CD4-positive, alpha-beta T cell treated with Interleukin-4 for 1 hour (primary cell): ENCODE measurements around the gene NPIPA3.
"Not testable (repeated sequence)": the region's sequence is repeated elsewhere in the genome, so short reads cannot be mapped to it uniquely, and the experiment has no call there.

Experiments used
- DNase-seq, 2 donors: peaks; one replicate each; pipeline ENCODE4 v3.0.0-alpha.2; 2020 to 2022

Gene NPIPA3

DNA sequence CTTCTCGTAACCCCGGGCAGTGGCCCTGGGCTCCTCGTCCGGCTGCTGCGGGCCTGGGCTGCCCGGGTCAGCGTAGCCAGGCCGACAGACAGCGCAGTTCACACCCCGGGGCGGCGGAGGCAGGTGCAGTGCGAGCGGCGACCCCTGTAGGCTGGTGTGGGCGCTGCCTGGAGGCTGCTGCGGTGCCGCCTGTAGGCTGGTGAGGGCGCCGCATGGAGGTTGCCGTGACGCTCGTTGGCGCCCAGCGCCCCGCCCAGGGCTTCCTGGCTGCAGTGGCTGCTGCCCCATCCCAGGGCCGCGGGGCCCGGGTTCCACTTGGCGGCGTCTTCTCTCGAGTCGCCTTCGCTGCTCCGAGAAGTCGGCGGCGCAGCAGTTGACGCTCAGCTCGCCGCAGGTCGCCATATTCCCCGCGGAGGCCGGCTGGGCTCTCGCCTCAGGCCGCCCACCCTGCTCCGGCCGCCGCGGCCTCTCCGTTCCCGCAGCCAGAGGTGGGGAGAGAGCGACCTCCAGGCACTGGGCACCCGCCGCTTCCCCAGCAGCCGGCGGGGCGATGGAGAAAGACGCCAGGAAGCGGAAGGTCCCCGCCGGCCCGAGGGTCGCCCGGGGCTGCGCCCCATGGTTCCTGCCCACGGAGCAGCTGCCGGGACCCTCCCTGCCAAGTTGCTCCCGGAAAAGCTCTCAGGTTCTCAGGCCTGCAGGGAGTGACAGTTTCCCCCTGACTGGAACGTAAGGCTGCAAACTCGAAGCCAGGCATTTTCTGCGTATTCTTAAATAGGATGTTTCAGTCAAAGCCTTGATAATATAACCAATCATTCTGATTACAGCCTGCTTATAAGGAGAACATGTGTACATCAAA lies at the start of gene NPIPA3:
TSS of gene NPIPA3 (plus strand) at position 256 of the 856 bp plus-strand sequence. CDS start 5,533 bp downstream, outside the sequence.
- not testable (repeated sequence) for DNase-seq

DNA sequence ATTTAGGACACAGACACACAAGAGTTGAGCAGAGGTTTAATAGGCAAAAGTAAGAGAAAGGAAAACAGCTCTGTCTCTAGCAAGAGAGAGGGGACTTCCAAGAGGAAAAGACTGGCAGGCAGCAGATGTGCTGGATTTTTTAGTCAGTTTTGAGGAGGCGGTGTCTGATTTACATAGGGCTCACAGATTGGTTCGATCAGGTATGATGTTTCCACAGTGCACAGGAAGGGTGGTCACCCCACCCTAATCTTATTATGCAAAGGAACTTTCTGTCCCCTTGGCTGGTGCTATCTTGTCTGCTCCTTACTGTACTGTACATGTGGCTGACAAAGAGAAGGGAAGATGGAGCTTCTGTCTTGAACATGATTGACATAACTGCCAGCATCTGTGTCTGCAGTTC lies 45.1 kb upstream of the NPIPA3 start:
- peak in 1 of 2 donors; percentile 13 for DNase-seq

DNA sequence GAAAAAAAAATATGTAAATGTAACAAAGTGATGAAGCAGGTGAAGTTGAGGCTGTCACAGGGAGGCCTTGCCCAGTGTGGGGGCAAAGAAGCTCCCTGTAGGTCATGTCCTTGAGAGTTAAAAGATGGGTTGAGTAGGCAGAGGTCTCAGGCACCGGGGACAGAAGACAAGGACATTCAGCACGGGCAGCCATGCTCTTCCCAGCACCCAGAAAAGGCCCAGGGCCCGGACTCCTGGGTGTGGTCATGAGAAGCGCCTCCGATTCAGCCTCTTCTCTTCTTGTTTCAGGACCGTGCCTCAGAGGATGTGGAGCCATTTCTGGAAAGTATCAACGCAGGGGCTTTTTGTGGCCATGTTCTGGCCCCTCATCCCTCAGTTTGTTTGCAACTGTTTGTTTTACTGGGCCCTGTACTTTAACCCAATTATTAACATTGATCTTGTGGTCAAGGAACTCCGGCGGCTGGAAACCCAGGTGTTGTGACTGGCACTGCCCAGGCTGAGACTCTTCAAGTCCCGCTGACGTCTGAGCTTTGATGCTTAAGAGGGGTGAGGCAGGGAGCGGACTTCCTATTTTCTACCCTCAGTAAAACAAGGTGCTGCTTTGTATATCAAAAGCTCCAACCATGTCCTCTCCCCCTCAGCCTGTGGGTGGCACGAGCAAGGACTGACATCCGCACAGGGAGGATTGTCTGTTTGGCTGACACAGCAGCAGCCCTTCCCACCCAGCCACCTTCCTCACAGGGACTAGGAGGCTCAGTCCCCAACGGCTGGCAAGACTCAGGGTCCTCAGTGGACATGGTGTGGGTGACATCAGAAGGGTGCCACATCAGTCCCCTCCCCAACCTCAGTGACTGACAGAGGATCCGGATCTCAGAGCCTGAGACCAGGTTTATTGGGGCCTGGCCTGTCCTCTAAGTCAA lies 35.6 kb upstream of the NPIPA3 start:
- DNase-seq, result no peak

DNA sequence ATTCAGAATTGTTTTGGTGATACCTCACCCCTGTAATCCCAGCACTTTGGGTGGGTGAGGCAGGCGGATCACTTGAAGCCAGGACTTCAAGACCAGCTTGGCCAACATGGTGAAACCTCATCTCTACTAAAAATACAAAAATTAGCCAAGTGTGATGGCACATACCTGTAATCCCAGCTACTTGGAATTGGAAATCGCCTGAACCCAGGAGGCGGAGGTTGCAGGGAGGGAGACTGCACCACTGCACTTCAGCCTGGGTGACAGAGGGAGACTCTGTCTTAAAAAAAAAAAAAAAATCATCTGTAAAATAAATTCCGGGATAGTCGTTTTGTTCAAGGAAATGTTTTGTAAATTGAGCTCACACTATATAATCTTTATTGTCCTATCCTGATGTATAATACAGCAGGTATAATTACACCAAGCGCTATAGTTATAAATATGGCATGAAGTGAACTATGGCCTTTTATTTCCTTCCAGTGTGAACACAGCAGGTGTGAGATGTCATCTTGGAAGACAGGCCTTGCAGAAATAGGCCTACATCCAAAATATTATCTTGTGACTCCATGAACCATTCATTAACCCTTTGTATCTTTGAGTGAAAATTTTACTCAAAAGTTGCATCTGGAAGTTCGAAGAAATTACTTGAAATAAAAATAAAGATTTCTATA lies 34.5 kb upstream of the NPIPA3 start:
- no peak for DNase-seq

DNA sequence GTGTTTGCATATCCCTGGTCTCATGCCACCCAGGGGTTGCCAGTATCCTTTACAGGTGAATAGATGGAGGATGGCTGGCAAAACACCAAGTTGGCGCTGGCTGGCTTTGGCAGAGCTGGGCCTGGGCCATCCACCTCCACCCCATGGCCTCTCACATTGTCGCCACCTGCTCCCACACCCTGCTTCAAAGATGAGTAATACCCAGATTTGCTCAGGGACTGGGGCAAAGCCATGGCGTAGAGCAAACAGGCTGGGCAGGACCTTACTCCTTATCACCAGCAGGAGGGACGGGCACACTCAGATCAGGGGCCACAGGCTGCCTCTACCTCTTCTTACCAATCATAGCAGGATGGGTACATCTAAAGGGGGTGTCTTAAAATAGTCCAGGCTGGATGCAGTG lies 33.4 kb upstream of the NPIPA3 start:
- no peak for DNase-seq

DNA sequence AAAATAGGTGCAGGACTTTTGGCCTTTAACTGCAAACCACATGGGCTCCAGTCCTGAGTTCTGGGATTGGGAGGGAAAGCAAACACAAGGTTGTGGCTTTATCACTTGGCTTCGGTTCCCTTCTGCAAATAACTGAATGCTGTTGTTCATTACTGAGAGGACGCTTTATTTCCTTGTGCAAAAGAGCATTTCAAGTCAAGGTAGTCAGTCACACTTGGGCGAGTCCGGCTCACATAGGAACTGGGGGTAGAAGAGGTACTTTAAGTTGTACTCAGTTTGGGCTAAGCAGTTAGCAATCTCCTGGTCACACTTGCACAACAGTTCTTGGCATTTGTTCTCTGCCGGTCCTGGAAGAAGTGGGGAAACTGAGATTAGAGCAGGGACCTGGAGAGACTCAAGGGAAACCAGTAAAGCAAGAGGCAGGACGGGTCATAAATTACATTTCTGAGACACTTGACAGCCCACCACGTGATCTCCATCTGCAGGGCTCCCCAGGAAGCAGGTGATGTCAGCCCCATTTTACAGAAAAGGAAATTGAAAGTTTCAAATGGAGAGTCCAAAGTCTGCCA lies 30.7 kb upstream of the NPIPA3 start:
- DNase-seq, result no peak

DNA sequence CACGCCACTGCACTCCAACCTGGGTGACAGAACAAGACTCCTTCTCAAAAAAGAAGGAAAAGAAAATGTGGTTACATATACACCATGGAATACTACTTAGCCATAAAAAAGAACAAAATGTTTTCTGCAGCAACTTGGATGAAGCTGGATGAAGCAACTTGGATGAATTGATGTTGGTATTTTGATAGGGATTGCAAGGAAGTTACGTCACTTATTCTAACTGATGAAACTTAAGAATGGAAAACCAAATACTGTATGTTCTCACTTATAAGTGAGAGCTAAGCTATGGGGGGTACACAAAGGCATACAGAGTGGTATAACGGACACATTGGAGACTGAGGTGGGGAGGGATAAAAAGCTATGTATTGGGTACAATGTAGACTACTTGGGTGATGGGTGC lies 26.6 kb upstream of the NPIPA3 start:
- DNase-seq, result no peak

DNA sequence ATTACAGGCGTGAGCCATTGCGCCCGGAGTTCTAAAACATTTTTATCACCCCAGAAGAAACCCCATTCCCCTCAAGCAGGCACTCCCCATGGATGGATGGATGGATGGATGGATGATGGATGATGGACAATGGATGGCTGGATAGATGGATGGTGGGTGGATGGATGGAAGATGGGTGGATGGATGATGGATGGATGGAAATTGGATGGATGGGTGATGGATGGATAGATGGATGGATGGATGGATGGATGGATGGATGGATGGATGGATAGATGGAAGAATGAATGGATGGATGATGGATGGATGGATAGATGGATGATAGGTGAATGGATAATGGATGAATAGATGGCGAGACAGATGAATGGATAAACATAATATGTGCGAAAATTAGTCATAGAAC lies 25.6 kb upstream of the NPIPA3 start:
- DNase-seq, result no peak

DNA sequence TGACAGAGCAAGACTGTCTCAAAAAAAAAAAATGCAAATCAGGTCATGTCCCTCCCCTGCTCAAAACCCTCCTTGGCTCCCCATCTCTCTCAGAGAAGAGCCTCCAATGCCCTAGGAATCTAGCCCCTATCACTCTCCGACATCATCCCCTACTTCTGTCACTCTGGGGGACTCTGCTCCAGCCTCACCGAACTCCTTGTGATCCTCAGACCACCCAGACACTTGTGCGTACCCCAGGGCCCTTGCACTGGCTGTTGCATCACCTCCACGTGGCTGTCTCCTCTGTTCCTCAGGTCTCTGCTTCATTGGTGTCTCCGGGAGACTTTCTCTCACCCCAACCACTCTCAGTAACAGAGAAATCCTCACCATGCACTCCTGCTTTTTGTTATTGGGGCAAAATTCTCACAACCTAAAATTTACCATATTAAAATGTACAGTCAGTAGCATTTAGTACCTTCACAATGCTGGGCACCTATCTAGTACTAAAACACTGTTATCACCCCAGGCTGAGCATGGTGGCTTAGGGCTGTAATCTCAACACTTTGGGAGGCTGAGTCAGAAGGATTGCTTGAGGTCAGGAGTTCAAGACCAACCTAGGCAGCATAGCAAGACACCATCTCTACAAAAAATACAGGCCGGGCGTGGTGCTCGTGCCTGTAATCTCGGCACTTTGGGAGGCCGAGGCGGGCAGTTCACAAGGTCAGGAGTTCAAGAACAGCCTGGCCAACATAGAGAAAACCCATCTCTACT lies 24.3 kb upstream of the NPIPA3 start:
- DNase-seq, result no peak

DNA sequence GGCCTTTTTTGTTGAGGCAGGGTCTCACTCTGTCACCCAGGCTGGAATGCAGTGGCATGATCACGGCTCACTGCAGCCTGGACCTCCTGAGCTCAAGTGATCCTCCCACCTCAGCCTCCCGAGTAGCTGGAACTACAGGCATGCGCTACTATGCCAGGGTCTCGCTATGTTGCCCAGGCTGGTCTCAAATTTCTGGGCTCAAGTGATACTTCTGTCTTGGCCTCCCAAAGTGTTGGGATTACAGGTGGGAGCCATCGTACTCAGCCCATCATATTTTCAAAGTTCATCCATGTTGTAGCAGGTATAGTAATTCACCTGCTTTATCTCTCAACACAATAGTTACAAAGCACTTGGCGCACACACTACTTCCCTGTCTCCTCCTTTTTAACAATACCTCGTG lies 22.8 kb upstream of the NPIPA3 start:
- DNase-seq, result not testable (repeated sequence)

DNA sequence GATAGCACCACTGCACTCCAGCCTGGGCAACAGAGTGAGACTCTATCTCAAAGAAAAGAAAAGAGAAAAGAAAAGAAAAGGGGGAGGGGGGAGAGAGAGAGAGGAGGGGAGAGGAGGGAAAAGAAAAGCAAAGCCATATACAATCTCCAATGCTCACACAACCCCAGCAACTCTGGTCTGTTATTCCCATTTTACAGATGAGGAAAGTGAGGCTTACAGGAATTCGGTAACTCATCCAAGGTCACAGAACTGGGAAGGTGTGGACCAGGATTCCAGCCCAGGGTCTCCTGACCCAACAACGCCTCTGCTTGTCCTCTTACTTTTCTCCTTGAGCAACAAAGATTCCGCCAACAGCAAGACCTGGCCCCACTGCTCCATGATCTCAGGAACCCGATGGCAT lies 22.1 kb upstream of the NPIPA3 start:
- no peak for DNase-seq

DNA sequence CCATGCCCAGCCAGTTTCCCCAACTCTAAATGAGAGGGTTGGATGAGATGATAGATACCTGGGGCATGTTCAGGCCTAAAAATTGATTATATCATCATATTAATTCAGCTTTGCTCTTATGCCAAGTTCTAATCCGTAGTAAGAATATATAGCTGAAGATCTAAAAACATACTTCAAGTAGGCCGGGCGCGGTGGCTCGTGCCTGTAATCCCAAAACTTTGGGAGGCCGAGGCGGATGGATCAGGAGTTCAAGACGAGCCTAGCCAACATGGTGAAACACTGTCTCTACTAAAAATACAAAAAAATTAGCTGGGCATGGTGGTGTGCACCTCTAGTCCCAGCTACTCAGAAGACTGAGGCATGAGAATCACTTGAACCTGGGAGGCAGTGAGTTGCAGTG lies 21.1 kb upstream of the NPIPA3 start:
- no peak for DNase-seq

DNA sequence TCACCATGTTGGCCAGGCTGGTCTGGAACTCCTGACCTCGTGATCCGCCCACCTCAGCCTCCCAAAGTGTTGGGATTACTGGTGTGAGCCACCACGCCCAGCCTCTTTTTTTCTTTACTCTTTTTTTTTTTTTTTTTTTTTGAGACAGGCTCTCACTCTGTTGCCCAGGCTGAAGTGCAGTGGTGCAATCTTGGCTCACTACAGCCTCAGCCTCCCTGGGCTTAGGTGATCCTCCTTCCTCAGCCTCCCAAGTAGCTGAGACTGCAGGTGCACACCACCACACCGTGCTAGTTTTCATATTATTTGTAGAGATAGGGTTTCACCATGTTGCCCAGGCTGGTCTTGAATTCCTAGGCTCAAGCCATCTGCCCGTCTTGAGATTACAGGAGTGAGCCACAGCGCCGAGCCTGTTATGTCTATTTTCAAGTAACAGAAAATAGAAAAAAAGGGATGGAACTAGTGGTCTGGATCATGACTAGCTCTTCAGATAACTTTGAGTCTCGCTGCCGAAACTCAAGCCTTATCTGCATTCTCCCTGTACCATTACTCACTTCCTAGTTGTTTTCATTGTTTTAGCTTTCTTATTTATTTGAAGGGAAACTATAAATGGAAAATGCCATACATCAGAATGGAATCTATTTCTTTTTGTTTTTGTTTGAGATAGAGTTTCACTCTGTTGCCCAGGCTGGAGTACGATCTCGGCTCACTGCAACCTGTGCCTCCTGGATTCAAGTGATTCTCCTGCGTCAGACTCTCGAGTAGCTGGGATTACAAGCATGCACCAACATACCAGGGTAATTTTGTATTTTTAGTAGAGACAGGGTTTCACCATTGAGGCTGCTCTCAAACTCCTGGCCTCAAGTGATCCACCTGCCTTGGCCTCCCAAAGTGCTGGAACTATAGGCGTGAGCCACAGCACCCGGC lies 17.1 kb upstream of the NPIPA3 start:
- not testable (repeated sequence) for DNase-seq

DNA sequence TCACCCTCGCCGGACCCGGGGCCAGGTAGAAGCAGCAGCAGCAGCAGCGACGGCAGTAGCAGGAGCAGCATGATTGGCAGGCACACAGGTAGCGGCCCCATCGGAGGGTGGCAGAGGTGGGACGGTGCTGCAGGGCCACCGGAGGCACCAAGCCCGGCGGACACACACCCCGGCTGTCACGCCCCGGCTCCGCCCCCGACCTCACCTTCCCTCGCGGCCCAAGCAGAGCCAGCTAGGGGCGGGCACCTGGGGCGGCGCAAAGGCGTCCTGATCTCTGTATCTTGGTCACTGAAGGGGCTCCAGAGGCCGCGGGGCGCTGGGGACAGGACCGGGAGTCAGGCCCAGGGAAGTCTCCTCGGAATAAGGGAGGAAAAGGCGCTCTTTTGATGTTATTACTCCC lies 9.1 kb upstream of the NPIPA3 start, which contains the start of gene PLA2G10:
TSS of gene PLA2G10 (minus strand) at position 180 of the 400 bp plus-strand sequence. CDS start at position 101, 79 bp downstream.
- DNase-seq, result not testable (repeated sequence)

DNA sequence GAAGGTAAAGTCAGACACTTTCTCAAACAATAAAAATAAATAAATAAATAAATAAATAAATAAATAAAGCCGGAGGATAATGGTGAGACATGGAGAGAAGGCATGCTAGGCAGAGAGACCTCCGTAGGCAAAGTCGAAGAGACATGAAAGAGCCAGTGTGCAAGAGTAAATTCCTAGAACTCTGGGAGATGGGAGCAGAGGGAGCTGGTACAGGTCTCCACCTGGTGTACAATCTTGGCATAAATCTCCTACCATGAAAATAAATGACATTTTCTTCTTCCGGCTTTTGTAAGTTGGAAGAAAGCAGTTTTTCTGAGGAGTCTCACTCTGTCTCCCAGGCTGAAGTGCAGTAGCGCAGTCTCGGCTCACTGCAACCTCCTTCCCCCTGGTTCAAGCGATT lies 1.4 kb upstream of the NPIPA3 start:
- DNase-seq, result not testable (repeated sequence)

DNA sequence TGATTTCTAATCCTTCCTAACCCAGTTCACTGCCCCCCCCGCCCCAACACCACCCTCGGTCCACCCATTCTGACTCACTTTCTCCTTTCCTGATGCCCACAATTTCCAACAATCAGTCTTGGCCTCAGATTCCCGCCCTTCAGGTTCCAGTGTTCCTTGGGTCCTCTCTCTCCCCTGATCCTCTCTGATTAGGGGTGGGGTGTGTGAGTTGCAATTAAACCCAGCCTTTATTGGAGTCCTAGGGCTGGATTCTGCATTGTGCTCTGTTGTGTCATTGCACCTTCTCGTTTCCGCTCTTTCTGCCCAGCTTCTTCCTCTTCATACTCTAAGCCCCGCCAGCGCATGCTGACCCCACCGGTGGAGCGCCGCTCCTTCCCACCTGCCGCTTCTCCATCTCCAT lies 539 bp upstream of the NPIPA3 start:
- not testable (repeated sequence) for DNase-seq

DNA sequence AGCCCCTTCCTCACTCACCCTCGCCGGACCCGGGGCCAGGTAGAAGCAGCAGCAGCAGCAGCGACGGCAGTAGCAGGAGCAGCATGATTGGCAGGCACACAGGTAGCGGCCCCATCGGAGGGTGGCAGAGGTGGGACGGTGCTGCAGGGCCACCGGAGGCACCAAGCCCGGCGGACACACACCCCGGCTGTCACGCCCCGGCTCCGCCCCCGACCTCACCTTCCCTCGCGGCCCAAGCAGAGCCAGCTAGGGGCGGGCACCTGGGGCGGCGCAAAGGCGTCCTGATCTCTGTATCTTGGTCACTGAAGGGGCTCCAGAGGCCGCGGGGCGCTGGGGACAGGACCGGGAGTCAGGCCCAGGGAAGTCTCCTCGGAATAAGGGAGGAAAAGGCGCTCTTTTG lies 30.0 kb downstream of the NPIPA3 start:
- not testable (repeated sequence) for DNase-seq

DNA sequence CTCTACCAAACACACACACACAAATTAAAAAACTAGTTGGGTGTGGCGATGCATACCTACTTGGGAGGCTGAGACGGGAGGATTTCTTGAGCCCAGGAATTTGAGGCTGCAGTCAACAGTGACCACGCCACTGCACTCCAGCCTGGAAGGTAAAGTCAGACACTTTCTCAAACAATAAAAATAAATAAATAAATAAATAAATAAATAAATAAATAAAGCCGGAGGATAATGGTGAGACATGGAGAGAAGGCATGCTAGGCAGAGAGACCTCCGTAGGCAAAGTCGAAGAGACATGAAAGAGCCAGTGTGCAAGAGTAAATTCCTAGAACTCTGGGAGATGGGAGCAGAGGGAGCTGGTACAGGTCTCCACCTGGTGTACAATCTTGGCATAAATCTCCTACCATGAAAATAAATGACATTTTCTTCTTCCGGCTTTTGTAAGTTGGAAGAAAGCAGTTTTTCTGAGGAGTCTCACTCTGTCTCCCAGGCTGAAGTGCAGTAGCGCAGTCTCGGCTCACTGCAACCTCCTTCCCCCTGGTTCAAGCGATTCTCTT lies 37.7 kb downstream of the NPIPA3 start:
- not testable (repeated sequence) for DNase-seq

DNA sequence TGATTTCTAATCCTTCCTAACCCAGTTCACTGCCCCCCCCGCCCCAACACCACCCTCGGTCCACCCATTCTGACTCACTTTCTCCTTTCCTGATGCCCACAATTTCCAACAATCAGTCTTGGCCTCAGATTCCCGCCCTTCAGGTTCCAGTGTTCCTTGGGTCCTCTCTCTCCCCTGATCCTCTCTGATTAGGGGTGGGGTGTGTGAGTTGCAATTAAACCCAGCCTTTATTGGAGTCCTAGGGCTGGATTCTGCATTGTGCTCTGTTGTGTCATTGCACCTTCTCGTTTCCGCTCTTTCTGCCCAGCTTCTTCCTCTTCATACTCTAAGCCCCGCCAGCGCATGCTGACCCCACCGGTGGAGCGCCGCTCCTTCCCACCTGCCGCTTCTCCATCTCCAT lies 38.6 kb downstream of the NPIPA3 start:
- DNase-seq, result not testable (repeated sequence)
